Astrocyte (in vitro differentiated cells and primary cell): Measurements from ENCODE around the gene RGR.

Source experiments
- EZH2 ChIP-seq: IDR thresholded peaks from 2 replicates; pipeline ENCODE4 v1.6.1; 2012; ENCODE audit warnings: mild to moderate bottlenecking, low read length, inconsistent platforms; ENCODE audit not compliant: insufficient read depth
- TF ChIP-seq, protein P1 (sequence below): IDR thresholded peaks from 2 replicates; pipeline ENCODE4 v1.5.1; 2011; ENCODE audit warnings: low read depth, mild to moderate bottlenecking, inconsistent platforms, low read length, moderate library complexity; ENCODE audit not compliant: insufficient read depth

DNA sequence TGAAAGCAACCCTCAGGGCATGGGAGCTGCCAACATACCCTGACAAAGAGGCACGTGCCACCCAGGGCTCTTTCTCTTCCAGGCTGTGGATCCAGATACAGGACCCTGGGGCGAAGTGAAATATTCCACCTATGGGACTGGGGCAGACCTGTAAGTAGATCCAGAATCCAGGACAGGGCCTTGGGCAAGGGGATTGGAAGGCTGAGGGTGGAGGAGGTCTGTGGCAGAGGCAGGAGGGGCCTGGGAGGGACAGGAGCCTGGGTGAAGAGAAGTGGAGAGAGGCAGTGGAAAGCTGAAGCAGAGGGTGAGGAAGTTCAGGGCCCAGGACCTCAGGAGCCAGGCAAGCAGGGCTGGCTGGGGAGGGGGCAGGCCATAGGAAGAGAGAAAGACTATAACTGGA, 33.3 kb upstream of the RGR start:
- TF ChIP-seq, protein P1, sequence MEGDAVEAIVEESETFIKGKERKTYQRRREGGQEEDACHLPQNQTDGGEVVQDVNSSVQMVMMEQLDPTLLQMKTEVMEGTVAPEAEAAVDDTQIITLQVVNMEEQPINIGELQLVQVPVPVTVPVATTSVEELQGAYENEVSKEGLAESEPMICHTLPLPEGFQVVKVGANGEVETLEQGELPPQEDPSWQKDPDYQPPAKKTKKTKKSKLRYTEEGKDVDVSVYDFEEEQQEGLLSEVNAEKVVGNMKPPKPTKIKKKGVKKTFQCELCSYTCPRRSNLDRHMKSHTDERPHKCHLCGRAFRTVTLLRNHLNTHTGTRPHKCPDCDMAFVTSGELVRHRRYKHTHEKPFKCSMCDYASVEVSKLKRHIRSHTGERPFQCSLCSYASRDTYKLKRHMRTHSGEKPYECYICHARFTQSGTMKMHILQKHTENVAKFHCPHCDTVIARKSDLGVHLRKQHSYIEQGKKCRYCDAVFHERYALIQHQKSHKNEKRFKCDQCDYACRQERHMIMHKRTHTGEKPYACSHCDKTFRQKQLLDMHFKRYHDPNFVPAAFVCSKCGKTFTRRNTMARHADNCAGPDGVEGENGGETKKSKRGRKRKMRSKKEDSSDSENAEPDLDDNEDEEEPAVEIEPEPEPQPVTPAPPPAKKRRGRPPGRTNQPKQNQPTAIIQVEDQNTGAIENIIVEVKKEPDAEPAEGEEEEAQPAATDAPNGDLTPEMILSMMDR, result no peak
- TF ChIP-seq EZH2, result no peak
